SW480 (cell line): Measurements from ENCODE around the gene FNDC5.

Experiments used
- DNase-seq: peaks from one replicate; pipeline ENCODE4 v3.0.0-alpha.2; 2016; ENCODE audit warnings: low spot score

Gene FNDC5

DNA sequence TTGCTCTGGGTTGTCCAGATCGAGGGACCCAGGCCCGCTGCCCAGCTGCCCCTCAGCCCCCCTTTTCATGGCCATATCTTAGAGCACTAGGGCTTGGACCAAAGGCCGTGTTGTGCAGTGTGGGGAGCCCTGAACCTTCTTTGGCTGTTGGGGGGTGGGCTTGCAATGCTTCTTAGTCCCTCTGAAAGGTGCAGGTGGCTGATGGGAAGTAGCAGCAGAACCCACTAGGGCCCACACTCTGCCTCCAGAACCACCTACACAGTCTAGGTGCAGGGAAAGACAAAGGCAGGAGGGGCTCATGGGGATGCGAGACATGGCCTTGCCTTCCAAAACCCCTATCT is 13.3 kb upstream of the FNDC5 start:
- no peak for DNase-seq

- DNase-seq: no peak
These were observed 12.8 kb upstream of the FNDC5 start for GRCh38 chr1:32883338-32884031.

- DNase-seq: no peak
These were observed 11.4 kb upstream of the FNDC5 start for GRCh38 chr1:32881871-32882850.

GRCh38 chr1:32881291-32881690 is 10.6 kb upstream of the FNDC5 start:
- no peak for DNase-seq

GRCh38 chr1:32878637-32879041 is 7.9 kb upstream of the FNDC5 start:
- no peak for DNase-seq

DNA sequence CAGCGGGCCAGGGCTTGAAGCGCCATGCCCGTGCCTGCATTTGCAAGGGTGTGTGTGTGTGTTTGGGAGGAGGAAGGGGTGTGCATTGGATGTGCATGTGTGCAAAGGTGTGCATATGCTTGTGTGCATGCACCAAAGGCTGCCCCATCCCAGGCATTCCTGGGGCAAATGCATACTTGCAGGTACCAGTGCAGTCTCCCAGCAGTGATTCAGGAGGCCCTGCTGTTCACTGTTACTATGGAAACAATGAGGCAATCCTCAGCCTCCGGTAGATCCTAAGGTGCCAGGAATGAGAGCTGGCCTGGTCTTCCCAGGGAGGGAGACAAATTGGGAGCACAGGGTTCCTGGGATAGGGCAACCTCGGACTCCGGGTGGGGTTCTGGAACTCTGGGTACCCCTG is 7.5 kb upstream of the FNDC5 start:
- DNase-seq: peak; percentile 27

- DNase-seq: no peak
These were observed 6.7 kb upstream of the FNDC5 start for GRCh38 chr1:32877211-32878110.

DNA sequence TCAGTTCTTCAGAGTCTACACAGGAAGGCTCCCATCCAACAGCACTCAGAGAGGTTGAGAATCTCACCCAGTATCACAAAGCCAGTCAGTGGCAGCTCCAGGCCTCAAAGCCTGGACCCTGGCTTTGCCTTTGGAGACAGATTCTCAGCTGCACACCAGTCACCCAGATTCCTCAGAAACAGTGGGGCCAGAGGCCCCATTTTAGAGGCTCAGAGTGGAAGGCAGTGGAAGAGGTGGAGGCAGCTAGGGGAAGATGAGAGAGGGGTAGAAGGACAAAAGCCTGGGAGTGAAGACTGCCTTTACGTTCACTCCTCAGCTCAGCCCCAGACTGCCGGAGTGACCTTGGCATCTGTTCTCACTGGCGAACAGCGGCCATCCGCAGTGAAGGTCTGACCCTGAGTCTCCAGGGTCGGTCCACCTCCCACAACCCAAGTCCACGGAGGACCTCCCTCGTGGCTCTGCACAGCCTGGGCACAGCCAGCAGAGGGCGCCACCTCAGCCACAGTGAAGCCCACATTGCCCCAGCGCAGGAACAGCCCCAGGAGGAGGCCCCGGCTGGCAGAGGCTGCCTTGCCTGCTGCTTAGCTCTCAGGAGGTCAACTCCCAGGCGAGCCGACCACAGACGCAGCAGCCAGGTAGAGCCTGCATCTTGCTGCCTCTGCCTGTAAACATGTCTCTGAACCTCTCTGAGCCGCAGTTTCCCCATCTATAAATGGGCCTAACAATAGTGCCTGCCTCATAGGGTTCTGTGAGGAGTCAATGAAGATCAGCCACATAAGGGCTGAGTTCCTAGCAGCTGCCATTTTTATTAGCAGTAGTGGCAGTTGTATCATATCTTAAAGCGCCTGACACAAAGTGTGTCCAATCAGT is 5.9 kb upstream of the FNDC5 start:
- DNase-seq: no peak

- DNase-seq: no peak
These were observed 4.4 kb upstream of the FNDC5 start for GRCh38 chr1:32874860-32875752.

- DNase-seq: no peak
These were observed 2.8 kb upstream of the FNDC5 start for GRCh38 chr1:32873484-32873883.

DNA sequence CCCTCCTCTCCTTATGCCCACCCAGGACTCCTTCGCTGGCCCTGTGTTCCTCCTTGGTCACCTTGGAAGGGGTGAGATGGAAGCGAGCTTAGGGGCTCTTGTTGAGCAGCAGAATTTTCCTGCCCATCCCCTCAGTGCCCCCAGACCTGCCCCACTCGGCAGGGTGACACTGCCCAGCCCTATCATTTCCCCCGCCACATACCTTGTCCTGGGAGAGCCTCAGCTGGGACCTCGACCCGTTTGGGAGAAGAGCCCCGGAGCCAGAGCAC is 1.4 kb upstream of the FNDC5 start:
- no peak for DNase-seq

DNA sequence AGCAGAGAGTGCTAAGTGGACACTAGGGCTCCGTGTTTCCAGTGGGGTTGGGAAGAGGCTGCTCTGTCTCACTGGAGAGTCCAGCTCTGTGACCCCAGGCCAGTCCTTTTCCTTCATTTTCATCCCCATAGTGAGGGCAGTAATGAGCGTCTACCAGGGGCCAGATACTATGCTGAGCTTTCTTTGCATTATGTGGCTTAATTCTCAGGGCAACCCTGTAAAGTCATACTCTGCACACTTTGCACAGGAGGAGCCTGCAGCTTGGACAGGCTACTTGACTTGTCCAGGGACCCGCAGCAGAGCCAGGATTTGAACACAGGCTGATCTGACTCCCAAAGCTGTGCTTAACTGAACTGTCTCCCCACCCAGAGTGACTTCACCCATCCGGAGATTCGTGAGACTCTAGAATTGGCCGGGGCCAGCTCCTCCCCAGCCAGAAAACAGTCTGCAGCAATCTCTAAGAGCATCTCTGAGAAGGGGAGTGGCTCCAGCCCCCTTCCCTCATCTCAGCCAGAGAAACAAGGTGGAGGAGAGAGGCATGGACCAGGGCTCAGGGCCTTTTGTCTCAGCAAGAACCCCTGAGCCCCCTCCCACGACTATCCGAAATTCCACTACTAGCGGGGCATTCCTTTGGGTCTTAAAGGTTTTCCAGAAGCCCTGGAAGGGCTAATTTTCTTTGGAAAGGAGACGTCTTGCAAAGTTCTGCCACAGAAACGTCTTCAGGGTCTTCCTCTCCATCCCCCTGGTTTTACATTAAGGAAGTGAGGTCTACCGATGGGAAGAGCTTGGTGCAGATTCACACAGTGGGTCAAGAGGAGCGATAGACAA is 866 bp upstream of the FNDC5 start:
- DNase-seq: no peak

- DNase-seq: no peak
These were observed 643 bp downstream of the FNDC5 start for GRCh38 chr1:32869923-32870614.

DNA sequence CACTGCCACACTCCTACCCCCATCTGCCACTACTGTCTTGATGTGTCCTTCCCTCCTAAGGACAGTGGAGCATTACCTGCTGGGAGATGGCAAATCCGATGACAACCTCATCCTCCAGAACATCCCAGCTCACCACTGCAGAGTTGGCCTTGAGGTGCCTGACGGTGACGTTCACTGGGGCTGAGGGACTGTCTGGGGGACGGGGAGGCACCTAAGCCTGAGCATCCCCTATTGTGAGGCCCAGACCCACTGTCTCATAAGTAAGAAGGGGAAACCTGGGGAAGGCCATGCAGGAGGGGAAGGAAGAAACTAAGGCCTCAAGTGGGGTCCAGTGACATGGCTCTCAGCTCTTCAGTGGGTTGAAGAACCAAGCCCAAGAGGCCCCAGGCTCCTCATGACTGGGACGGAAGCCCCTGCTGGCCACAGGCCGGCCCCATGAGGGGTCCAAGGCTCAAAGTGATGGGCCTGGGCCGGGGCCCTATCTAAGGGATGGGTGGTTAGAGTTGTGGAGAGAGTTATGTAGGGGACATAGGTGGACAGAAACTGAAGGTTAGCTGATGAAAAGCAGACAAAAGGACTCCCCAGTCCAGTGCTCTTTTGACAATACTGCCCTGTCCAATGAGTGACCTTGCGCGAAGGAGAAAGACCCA is 1.8 kb downstream of the FNDC5 start:
- DNase-seq: no peak

- DNase-seq: no peak
These were observed 2.6 kb downstream of the FNDC5 start for GRCh38 chr1:32868085-32868484.

DNA sequence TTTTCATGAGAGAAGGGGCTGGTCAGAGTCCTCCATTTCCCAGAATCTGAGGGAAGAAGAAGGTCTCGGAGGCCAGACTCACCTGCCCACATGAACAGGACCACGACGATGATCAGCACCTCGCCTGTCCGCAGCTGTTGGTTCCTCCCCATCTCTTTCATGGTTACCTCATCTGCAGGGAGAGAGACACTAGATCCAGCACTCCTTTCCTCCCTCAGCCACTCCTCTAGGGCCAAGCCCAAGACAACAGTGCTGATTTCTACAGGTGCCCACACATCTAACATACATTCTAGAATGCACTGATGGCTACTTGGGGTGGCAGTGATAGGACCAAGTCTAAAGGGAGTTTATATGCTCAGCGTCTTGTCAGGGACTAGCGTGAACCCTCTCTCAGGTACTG is 3.0 kb downstream of the FNDC5 start:
- DNase-seq: no peak

DNA sequence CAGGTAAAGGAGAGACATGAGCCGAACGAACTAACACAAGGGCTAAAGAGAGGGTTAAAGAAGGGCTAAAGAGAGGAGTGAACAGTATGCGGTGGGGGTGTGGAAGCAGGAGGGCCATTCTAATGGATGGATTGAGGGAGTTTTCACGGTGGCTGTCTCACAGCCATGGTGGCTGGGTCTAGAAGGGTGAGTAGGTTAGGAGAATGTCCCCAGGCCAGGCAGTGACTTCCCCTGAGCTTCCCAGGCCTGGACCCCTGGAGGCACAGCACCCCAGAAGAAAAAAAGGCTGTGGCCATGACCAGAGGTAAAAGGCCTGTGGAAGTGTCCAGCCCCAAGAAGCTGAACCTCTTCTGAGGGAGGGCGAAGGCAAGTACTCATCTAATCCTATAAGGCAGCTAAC is 3.6 kb downstream of the FNDC5 start:
- no peak for DNase-seq

- DNase-seq: no peak
These were observed 4.9 kb downstream of the FNDC5 start for GRCh38 chr1:32865639-32866405.
